Endothelial cell of umbilical vein (primary cell): Measurements from ENCODE around the gene LCN12. TPM values are rescaled to one million over a fixed set of nuclear protein-coding genes. Genes with fewer than 3 reads are reported as not detected.

Source experiments
- BruUV-seq: library from RNA; stranded (reverse); fragments of 400-500 nt; replicated peaks from 2 replicates; lab custom pipeline; 2021; lab: Mats Ljungman, UMichigan
- CTCF ChIA-PET: fragments of 300-600, 350-600 bp; sonication (Branson Sonifier 250); formaldehyde crosslinking; loops from one replicate; lab custom pipeline; 2021; ENCODE audit warnings: antibody characterized with exemption, inconsistent platforms; lab: Charles Lee
- POLR2A ChIA-PET: fragments of 300-600, 350-600 bp; sonication (Branson Sonifier 250); formaldehyde crosslinking; loops from one replicate; lab custom pipeline; 2021; ENCODE audit warnings: antibody characterized with exemption, inconsistent platforms; lab: Charles Lee
- DNase-seq: peaks from one replicate; pipeline ENCODE4 v3.0.0-alpha.2; 2011; ENCODE audit warnings: low read depth, low spot score
- FAIRE-seq: peaks from 2 replicates; lab custom pipeline; 2011; peaks lifted over from hg19 to GRCh38; lab: Jason Lieb, UNC
- H2AFZ ChIP-seq: 2 replicates; pipeline ENCODE4 v1.6.0; 2012; ENCODE audit warnings: low read depth, low read length, control low read depth, inconsistent platforms
- H3K27ac ChIP-seq: 2 replicates; pipeline ENCODE4 v1.5.1; 2011; ENCODE audit warnings: low read depth, mild to moderate bottlenecking, control low read depth, low read length, moderate library complexity; ENCODE audit not compliant: insufficient read depth
- H3K27me3 ChIP-seq, 2 experiments: 2 replicates each; pipeline versions ENCODE4 v1.6.0 to v1.6.1; 2011; ENCODE audit warnings: low read length in 2 of 2, mixed read lengths in 1 of 2; ENCODE audit not compliant: control insufficient read depth in 2 of 2, insufficient read depth in 2 of 2
- H3K36me3 ChIP-seq, 2 experiments: 2 replicates in 1 of 2; 3 replicates in 1 of 2; pipeline ENCODE4 v1.5.1; 2011; ENCODE audit warnings: low read length in 2 of 2, mild to moderate bottlenecking in 1 of 2, moderate library complexity in 1 of 2; ENCODE audit not compliant: control insufficient read depth in 2 of 2, insufficient read depth in 2 of 2; ENCODE audit errors: extremely low read depth in 1 of 2
- H3K4me1 ChIP-seq: 3 replicates; pipeline ENCODE4 v1.5.1; 2011; ENCODE audit warnings: mild to moderate bottlenecking, low read length; ENCODE audit not compliant: control insufficient read depth, insufficient read depth; ENCODE audit errors: extremely low read depth
- H3K4me2 ChIP-seq: 2 replicates; pipeline ENCODE4 v1.6.1; 2011; ENCODE audit warnings: low read length, control low read depth, mixed read lengths; ENCODE audit not compliant: insufficient read depth
- H3K4me3 ChIP-seq, 3 experiments: fragments of 200-600 bp in 1 of 3; sonication (generic), shearing (Covaris generic) in 1 of 3; replicated peaks in 1 of 3; 2 replicates each; pipeline ENCODE4 v1.5.1; 2011 to 2016; ENCODE audit warnings: control low read depth in 3 of 3, low read length in 3 of 3, mild to moderate bottlenecking in 2 of 3, inconsistent platforms in 1 of 3, low read depth in 1 of 3, moderate library complexity in 1 of 3; ENCODE audit not compliant: insufficient read depth in 1 of 3
- H3K79me2 ChIP-seq: 2 replicates; pipeline ENCODE4 v1.6.0; 2012; ENCODE audit warnings: low read length, inconsistent platforms; ENCODE audit not compliant: control insufficient read depth, insufficient read depth
- H3K9ac ChIP-seq: replicated peaks from 2 replicates; pipeline ENCODE3; 2011; ENCODE audit warnings: low read length, control low read depth; ENCODE audit not compliant: insufficient read depth; ENCODE audit errors: extremely low read depth
- H3K9me1 ChIP-seq: replicated peaks from 3 replicates; pipeline ENCODE4 v1.6.0; 2011; ENCODE audit warnings: mild to moderate bottlenecking, low read length; ENCODE audit not compliant: control insufficient read depth, insufficient read depth; ENCODE audit errors: extremely low read depth
- H3K9me3 ChIP-seq: replicated peaks from 2 replicates; pipeline ENCODE4 v1.5.1; 2012; ENCODE audit warnings: low read length, inconsistent platforms; ENCODE audit not compliant: control insufficient read depth, insufficient read depth
- H4K20me1 ChIP-seq: replicated peaks from 2 replicates; pipeline ENCODE3; 2011; ENCODE audit warnings: mild to moderate bottlenecking, low read length; ENCODE audit not compliant: control insufficient read depth, insufficient read depth; ENCODE audit errors: extremely low read depth
- EZH2 ChIP-seq: IDR thresholded peaks from 2 replicates; pipeline ENCODE4 v1.6.1; 2012; ENCODE audit warnings: borderline replicate concordance, low read depth, mild to moderate bottlenecking, moderate library complexity, low read length, inconsistent platforms; ENCODE audit not compliant: severe bottlenecking
- FOS ChIP-seq: IDR thresholded peaks from 2 replicates; pipeline ENCODE4 v1.6.1; 2011; ENCODE audit warnings: mild to moderate bottlenecking, low read length, moderate library complexity, borderline replicate concordance; ENCODE audit not compliant: insufficient read depth
- GATA2 ChIP-seq: IDR thresholded peaks from 2 replicates; pipeline ENCODE4 v1.7.0; 2011; ENCODE audit warnings: low read depth, mild to moderate bottlenecking, moderate library complexity, mixed read lengths, low read length; ENCODE audit not compliant: insufficient read length, insufficient read depth
- JUN ChIP-seq: IDR thresholded peaks from 2 replicates; pipeline ENCODE4 v1.6.1; 2011; ENCODE audit warnings: borderline replicate concordance, low read depth; ENCODE audit not compliant: insufficient read length, insufficient read depth
- MYC ChIP-seq: IDR thresholded peaks from one replicate; pipeline ENCODE4 v1.6.1; 2011; ENCODE audit warnings: mild to moderate bottlenecking, low read depth, low read length
- POLR2A ChIP-seq: IDR thresholded peaks from 2 replicates; pipeline ENCODE4 v1.6.1; 2012; ENCODE audit warnings: low read depth, mild to moderate bottlenecking, control low read depth, low read length
- POLR2AphosphoS5 ChIP-seq: IDR thresholded peaks from 2 replicates; pipeline ENCODE4 v1.6.1; 2012; ENCODE audit warnings: low read depth, mild to moderate bottlenecking, control low read depth, low read length, moderate library complexity; ENCODE audit not compliant: insufficient read depth
- dilution Hi-C: fragments of 300-500 bp; cut with MboI; formaldehyde crosslinking; loops from one replicate; pipeline ENCODE4 v1.15.0; 2019; ENCODE audit warnings: low sequenced_read_pairs; ENCODE audit not compliant: extremely low pct_ligation_motif_present
- intact Hi-C: fragments of 100-400 bp; cut with micrococcal nuclease; formaldehyde crosslinking; loops from one replicate; pipeline ENCODE4 v1.10.0; 2022
- polyA plus RNA-seq, 4 experiments: library from polyadenylated mRNA; depleted of rRNA in 3 of 4; stranded (reverse) in 3 of 4; unstranded in 1 of 4; fragments of >200 nt; gene quantifications; 2 replicates each; pipeline versions ENCODE4 v1.2.1 to v1.2.3, GENCODE V29; 2011 to 2012; ENCODE audit warnings: missing spikeins in 1 of 4
- total RNA-seq: library from RNA; stranded (reverse); gene quantifications from 2 replicates; pipeline ENCODE4 v1.2.3, GENCODE V29; 2021
- TF ChIP-seq, protein P1 (sequence below): IDR thresholded peaks from 2 replicates; pipeline ENCODE4 v1.6.1; 2011; ENCODE audit not compliant: insufficient read depth, insufficient read length

Gene LCN12
- total and polyA plus RNA-seq, 2 donors (not counting 3 experiments of a cell fraction or from before 2014, with no cell fraction given) = 0.35 to 0.52 TPM

DNA sequence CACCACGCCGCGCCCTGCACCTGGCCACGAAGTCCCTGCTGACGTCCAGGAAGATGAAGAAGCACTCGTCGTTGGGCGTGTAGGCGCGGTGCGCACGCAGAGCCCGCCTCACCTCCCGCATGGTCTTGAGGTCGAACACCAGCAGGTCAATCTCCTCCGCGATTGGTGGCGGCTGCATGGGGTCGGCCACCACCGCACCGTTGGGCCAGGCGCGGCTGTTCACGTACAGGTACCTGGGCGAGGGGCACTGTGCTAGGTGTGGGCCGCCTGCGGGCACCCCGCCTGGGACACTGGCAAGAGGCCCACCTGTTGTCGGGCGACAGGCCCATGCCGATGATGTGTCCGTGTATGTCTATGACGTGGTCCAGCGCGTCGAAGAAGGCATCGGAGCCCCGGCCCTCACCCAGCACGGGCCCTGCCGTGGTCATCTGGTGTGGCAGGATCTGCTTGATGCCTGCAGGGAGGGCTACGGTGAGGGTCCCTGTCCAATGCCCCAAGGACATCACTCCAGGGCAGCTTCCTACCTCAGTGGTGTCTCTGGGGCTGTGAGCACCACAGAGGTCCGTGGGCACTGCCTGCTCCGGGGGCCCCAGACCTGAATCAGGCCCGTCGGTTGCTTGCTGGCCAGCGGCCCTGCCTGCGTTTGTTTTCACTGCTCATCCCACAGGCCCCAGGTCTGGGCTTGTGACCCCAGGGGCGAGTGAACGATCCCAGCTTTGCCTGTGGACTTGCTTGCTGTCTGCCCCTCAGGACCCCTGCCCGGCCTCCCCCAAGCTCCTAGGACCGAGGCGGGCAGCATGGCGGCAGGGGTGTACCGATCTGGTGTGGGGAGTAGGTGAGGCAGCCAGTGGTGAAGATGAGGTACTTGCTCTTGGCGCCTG is 10.6 kb upstream of the LCN12 start:
- Histone ChIP-seq H3K9me3 (no peaks in the 10 kb centered on the region), H3K4me2 (no peak overlapping the region), H3K9ac (no peak overlapping the region), H3K4me1 (no peaks in the 10 kb centered on the region), H3K36me3 (peaks cover 2 to 31% of the 10 kb centered on the region in 2 experiments), H3K4me3 (no peak overlapping the region), H4K20me1 (no peaks in the 10 kb centered on the region), H3K79me2 (peaks cover 26% of the 10 kb centered on the region), H3K27ac (no peak overlapping the region), H3K27me3 (no peaks in the 10 kb centered on the region), H2AFZ (no peak overlapping the region), H3K9me1 (no peaks in the 10 kb centered on the region)
- CTCF ChIA-PET = no interaction called here
- intact Hi-C loops (loop anchor here (5.0 kb wide), 1 partner anchor 54 kb away; the partner anchor contains the start of gene TRAF2), dilution Hi-C loops (loop anchor here (25.0 kb wide), 1 partner anchor 129 kb away; the partner anchor contains the start of gene RABL6)
- FAIRE-seq = no peak
- no peak for DNase-seq
- TF ChIP-seq, protein P1, sequence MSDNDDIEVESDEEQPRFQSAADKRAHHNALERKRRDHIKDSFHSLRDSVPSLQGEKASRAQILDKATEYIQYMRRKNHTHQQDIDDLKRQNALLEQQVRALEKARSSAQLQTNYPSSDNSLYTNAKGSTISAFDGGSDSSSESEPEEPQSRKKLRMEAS = no peak
- TF ChIP-seq POLR2AphosphoS5 = no peak
- TF ChIP-seq MYC = no peak
- TF ChIP-seq JUN = no peak
- TF ChIP-seq FOS = no peak
- no peak for TF ChIP-seq GATA2
- no peak for TF ChIP-seq POLR2A
- TF ChIP-seq EZH2 = no peak
- POLR2A ChIA-PET = no interaction called here
- no TSS peak for BruUV-seq
